ENCODE data around the gene ATP2B2. TPM values are rescaled to one million over a fixed set of nuclear protein-coding genes. Genes with fewer than 3 reads are reported as not detected.

Gene ATP2B2
- total RNA-seq, 3 donors from 2014 or later = 0.05 TPM; not detected in 2

DNA sequence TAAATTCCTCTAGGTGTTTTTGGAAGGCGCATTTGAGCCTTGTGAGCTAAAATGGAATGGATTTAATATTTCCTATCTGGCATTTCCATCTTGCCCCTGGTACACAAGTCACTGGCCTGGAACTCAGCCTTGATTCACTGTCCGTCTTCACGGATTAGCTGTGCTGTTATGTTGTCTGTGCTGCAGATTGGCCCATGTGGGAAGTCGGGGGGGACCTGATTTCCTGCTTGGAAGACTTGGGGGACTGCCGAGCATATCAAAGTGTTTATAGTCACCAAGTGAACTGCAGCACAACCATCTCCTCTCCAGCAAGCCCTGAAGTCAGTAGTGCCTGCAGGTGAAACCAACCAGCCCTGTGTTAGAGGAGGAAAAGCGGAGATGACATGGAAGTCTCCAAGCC is 224.8 kb downstream of the ATP2B2 start:
- no peaks in the 10 kb centered on the region for H3K27me3 Mint-ChIP-seq (ENCODE audit: low read depth)
- H3K9me3 Mint-ChIP-seq = no peaks in the 10 kb centered on the region
- H3K4me1 Mint-ChIP-seq (ENCODE audit: low read depth) = peaks cover 49% of the 10 kb centered on the region
- DNase-seq (no peak), ATAC-seq (no peak)
- peaks cover 40% of the 10 kb centered on the region for H3K36me3 Mint-ChIP-seq (ENCODE audit: insufficient read depth)
- no peak overlapping the region for H3K4me3 Mint-ChIP-seq

DNA sequence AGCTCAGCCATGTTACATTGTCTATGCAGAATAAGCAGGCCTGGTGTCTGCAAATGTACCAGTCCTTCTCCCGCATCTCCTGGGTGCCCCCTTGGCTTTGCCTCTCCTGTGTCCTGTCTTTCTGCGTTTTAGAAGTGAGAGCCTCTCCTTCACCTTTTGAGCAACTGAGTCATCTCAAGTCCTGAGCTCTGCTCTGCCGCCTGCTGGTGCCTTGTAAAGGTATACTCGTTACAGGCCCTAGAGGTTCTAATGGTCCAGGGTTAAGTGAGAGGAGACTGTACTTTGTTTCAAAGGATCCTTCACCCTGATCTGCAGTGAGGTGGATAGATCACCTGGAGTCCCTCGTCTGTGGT is 225.2 kb downstream of the ATP2B2 start:
- Mint-ChIP-seq H3K36me3 (ENCODE audit: insufficient read depth) (peaks cover 40% of the 10 kb centered on the region), H3K9me3 (no peaks in the 10 kb centered on the region), H3K4me1 (ENCODE audit: low read depth) (peaks cover 48% of the 10 kb centered on the region), H3K4me3 (no peak overlapping the region), H3K27me3 (ENCODE audit: low read depth) (no peaks in the 10 kb centered on the region)
- DNase-seq (no peak), ATAC-seq (peak; percentile 21 to 33)

GRCh38 chr3:10279384-10280176 is 225.8 kb downstream of the ATP2B2 start:
- Mint-ChIP-seq H3K36me3 (ENCODE audit: insufficient read depth) (peaks cover 40% of the 10 kb centered on the region), H3K9me3 (no peaks in the 10 kb centered on the region), H3K27me3 (ENCODE audit: low read depth) (no peaks in the 10 kb centered on the region), H3K4me3 (no peak overlapping the region), H3K4me1 (ENCODE audit: low read depth) (peaks cover 43% of the 10 kb centered on the region)
- ATAC-seq = no peak
- no peak for DNase-seq

- no peaks in the 10 kb centered on the region for H3K27me3 Mint-ChIP-seq (ENCODE audit: low read depth)
- no peaks in the 10 kb centered on the region for H3K9me3 Mint-ChIP-seq
- peaks cover 39% of the 10 kb centered on the region for H3K36me3 Mint-ChIP-seq (ENCODE audit: insufficient read depth)
- H3K4me1 Mint-ChIP-seq (ENCODE audit: low read depth) = peaks cover 42% of the 10 kb centered on the region
- ATAC-seq (no peak), DNase-seq (no peak)
- no peak overlapping the region for H3K4me3 Mint-ChIP-seq
Measured at GRCh38 chr3:10278501-10278900, 226.9 kb downstream of the ATP2B2 start.

- Mint-ChIP-seq H3K9me3 (no peaks in the 10 kb centered on the region), H3K27me3 (ENCODE audit: low read depth) (no peaks in the 10 kb centered on the region), H3K36me3 (ENCODE audit: insufficient read depth) (peaks cover 46% of the 10 kb centered on the region), H3K4me3 (no peak overlapping the region), H3K4me1 (ENCODE audit: low read depth) (peaks cover 43% of the 10 kb centered on the region)
- no peak for DNase-seq
- ATAC-seq = no peak
Measured at GRCh38 chr3:10277115-10277625, 228.2 kb downstream of the ATP2B2 start.

- H3K4me1 Mint-ChIP-seq (ENCODE audit: low read depth) = peaks cover 47% of the 10 kb centered on the region
- ATAC-seq = no peak
- DNase-seq = no peak
- no peak overlapping the region for H3K4me3 Mint-ChIP-seq
- no peaks in the 10 kb centered on the region for H3K27me3 Mint-ChIP-seq (ENCODE audit: low read depth)
- H3K36me3 Mint-ChIP-seq (ENCODE audit: insufficient read depth) = peaks cover 44% of the 10 kb centered on the region
- no peaks in the 10 kb centered on the region for H3K9me3 Mint-ChIP-seq
Measured at GRCh38 chr3:10274601-10275000, 230.8 kb downstream of the ATP2B2 start.

Other genes starting within 250 kb of the ATP2B2 start
- under 1 TPM; 0.45 to 0.96 (median 0.63) TPM for gene GHRL, start 212.6 kb downstream of the ATP2B2 start, total RNA-seq
- 100 to 1,000 TPM; 143 to 154 (median 153) TPM for gene SEC13, start 184.5 kb downstream of the ATP2B2 start, total RNA-seq

All from activated T-cell treated with anti-CD3 and anti-CD28 coated beads, Interleukin-2, amount 50 U/mL, for 4 hours (primary cell).